Body of pancreas (tissue), 4 donors: ENCODE measurements around the gene COMMD1. TPM values are rescaled to one million over a fixed set of nuclear protein-coding genes. Genes with fewer than 3 reads are reported as not detected.

Experiments
- ATAC-seq: fragments of 150-250 bp; one replicate; pipeline ENCODE4 v1.9.1; 2016
- DNase-seq, 4 donors: peaks; one replicate each; pipeline ENCODE4 v3.0.0-alpha.2; 2019
- H3K27ac ChIP-seq, 4 donors: fragments of 200-600 bp; sonication (generic); 1 replicate in 3 of 4; 2 replicates in 1 of 4; pipeline versions ENCODE4 v1.5.1 to v1.6.1; 2016 to 2019; ENCODE audit warnings: mild to moderate bottlenecking in 1 of 4, mixed read lengths in 1 of 4, moderate library complexity in 1 of 4
- H3K27me3 ChIP-seq, 2 donors: fragments of 200-600 bp; sonication (generic); one replicate each; pipeline ENCODE4 v1.6.0; 2016; ENCODE audit warnings: mild to moderate bottlenecking in 1 of 2
- H3K36me3 ChIP-seq, 2 donors: fragments of 200-600 bp; sonication (generic); replicated peaks in 1 of 2; 2 replicates each; pipeline ENCODE4 v1.5.1; 2016; ENCODE audit warnings: low read depth in 2 of 2; ENCODE audit not compliant: insufficient read depth in 1 of 2
- H3K4me1 ChIP-seq: fragments of 200-600 bp; sonication (generic); one replicate; pipeline ENCODE4 v1.6.0; 2016
- H3K4me3 ChIP-seq, 2 donors: fragments of 200-600 bp; sonication (generic); 1 replicate in 1 of 2; 2 replicates in 1 of 2; pipeline ENCODE4 v1.5.1; 2016 to 2019
- H3K9me3 ChIP-seq, 3 donors: fragments of 200-600 bp; sonication (generic); 1 replicate in 2 of 3; 2 replicates in 1 of 3; pipeline ENCODE4 v1.5.1; 2016
- CTCF ChIP-seq, 7 experiments: fragments of 450-650 bp in 4 of 7; fragments of 200-600 bp in 3 of 7; sonication (generic) in 3 of 7; IDR thresholded peaks; one replicate each; pipeline ENCODE4 v1.5.1; 2016 to 2019; ENCODE audit warnings: antibody characterized with exemption in 7 of 7
- POLR2A ChIP-seq, 3 donors: fragments of 450-650 bp; IDR thresholded peaks; one replicate each; pipeline ENCODE4 v1.6.1; 2016; ENCODE audit warnings: antibody characterized with exemption in 3 of 3, mild to moderate bottlenecking in 2 of 3
- WGBS, 2 donors: methylation state at CpG; one replicate each; pipeline ENCODE4 v1.1.5; 2017; 5-methylcytosine and 5-hydroxymethylcytosine counted together
- intact Hi-C: fragments of 100-400 bp; cut with DNase I; formaldehyde crosslinking; loops from one replicate; pipeline ENCODE4 v1.15.1; 2023
- total RNA-seq, 2 donors: library from RNA; depleted of rRNA; stranded (reverse); fragments of >200 nt; gene quantifications; one replicate each; pipeline ENCODE4 v1.1.0, GENCODE V29; 2016

The COMMD1 gene
- total RNA-seq, 2 donors from 2014 or later: 19.1 to 37.9 TPM

DNA sequence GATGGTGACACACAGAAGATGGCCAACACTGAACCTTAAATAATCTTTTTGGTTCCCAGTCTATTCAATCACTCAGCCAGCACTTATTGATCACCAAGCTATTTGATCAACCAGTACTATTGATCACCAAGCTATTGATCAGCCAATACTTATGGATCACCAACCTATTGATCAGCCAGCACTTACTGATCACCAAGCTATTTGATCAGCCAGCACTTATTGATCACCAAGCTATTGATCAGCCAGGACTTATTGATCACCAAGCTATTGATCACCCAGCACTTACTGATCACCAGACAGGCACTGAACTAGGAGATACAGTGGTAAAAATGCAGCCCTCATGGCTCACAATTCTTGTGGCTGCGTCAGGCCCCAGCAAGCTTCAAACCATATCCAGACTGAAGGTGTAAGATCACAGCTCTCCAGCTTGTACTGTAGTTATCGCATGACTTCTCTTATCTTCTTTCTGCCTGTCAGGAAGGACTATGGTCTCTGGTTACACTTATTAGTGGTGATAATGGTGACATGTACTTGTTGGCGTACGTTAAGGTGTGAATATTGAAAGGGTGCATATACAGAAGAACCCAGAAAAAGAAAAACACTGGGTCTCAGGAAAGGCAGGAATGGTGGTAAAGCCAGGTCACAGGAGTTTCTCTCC lies 272.0 kb downstream of the COMMD1 start:
- no peaks in the 10 kb centered on the region for H3K27me3 ChIP-seq
- no peaks in the 10 kb centered on the region for H3K9me3 ChIP-seq
- TF ChIP-seq CTCF (IDR thresholded peaks at IDR 0.05) (no peak), POLR2A (IDR thresholded peaks at IDR 0.05) (no peak)
- DNase-seq: no peak
- no peaks in the 10 kb centered on the region for H3K36me3 ChIP-seq
- H3K4me3 ChIP-seq: no peak overlapping the region
- no peaks in the 10 kb centered on the region for H3K4me1 ChIP-seq
- 61 to 66% methylated on average over 4 of the region's 4 CpGs for whole genome bisulfite sequencing, 2 donors
- ATAC-seq: no peak
- no peak overlapping the region for H3K27ac ChIP-seq
- intact Hi-C loops: no loop called here

DNA sequence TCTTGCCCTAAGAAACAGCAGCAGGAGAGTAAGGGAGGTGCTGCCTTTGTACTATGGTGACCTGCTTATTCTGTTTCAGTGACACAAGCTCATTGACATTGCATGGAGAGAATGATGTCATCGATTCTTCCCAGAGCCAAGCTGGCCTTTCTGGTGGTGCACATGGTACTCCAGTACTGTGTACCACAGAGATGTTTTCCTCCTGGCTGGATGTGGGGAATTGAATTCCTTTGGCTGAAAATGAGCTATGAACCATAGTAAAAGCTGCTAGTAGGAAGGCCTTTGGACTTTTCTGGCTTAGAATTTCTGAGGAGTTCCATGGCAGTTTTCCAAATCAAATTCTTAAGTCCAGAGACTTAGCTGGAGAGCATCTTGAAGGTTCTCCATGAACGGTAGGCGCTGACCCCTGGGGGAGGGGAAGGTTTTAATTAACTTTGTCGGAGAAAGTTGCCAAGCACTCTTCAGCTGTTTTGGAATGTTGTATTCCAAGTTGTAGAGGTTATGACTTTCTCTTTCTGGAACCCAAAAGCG lies 273.3 kb downstream of the COMMD1 start:
- Histone ChIP-seq H3K36me3 (no peaks in the 10 kb centered on the region), H3K27me3 (no peaks in the 10 kb centered on the region), H3K27ac (no peak overlapping the region), H3K4me3 (no peak overlapping the region), H3K9me3 (no peaks in the 10 kb centered on the region), H3K4me1 (no peaks in the 10 kb centered on the region)
- intact Hi-C loops: no loop called here
- TF ChIP-seq POLR2A (IDR thresholded peaks at IDR 0.05) (no peak), CTCF (IDR thresholded peaks at IDR 0.05) (no peak)
- WGBS, 2 donors: 83 to 89% methylated on average over 4 to 5 of the region's 5 CpGs
- DNase-seq (peak in 3 of 4 donors; percentile 13 to 28 (median 26)), ATAC-seq (peak; percentile 55)

- TF ChIP-seq CTCF (IDR thresholded peaks at IDR 0.05): no peak
- TF ChIP-seq POLR2A (IDR thresholded peaks at IDR 0.05): no peak
- intact Hi-C loops: no loop called here
- Histone ChIP-seq H3K36me3 (no peaks in the 10 kb centered on the region), H3K27ac (no peak overlapping the region), H3K4me1 (peaks cover 7% of the 10 kb centered on the region), H3K4me3 (no peak overlapping the region), H3K27me3 (no peaks in the 10 kb centered on the region), H3K9me3 (no peaks in the 10 kb centered on the region)
- DNase-seq (no peak), ATAC-seq (no peak)
- 59 to 74% methylated on average over 4 of the region's 4 CpGs for WGBS, 2 donors
Observed at GRCh38 chr2:62180975-62181374, 275.5 kb downstream of the COMMD1 start.

GRCh38 chr2:62181843-62182242 lies 276.4 kb downstream of the COMMD1 start:
- no peaks in the 10 kb centered on the region for H3K36me3 ChIP-seq
- intact Hi-C loops: no loop called here
- H3K27me3 ChIP-seq: no peaks in the 10 kb centered on the region
- DNase-seq (no peak), ATAC-seq (no peak)
- WGBS, 2 donors: 65 to 80% methylated on average over 3 of the region's 3 CpGs
- H3K27ac ChIP-seq: no peak overlapping the region
- no peak overlapping the region for H3K4me3 ChIP-seq
- TF ChIP-seq CTCF (IDR thresholded peaks at IDR 0.05): no peak
- TF ChIP-seq POLR2A (IDR thresholded peaks at IDR 0.05): no peak
- peaks cover 14% of the 10 kb centered on the region for H3K4me1 ChIP-seq
- no peaks in the 10 kb centered on the region for H3K9me3 ChIP-seq
